GM18498 (cell line): ENCODE data around the gene TRMT10B.

ENCODE experiments used
- ATAC-seq: cut with Tn5 transposase; IDR thresholded peaks from one replicate; pipeline ENCODE4 v1.9.1; 2021; ENCODE audit warnings: mild to moderate bottlenecking, moderate library complexity; ENCODE audit not compliant: unreplicated experiment

Gene TRMT10B

GRCh38 chr9:37753489-37754190 is at the start of gene TRMT10B:
TRMT10B (plus strand) TSS chr9:37753805; CDS start chr9:37761932, 8,127 bp downstream.
- peak; percentile 94 for ATAC-seq

- no peak for ATAC-seq
Observed at GRCh38 chr9:37705787-37706186, 47.8 kb upstream of the TRMT10B start.

GRCh38 chr9:37706290-37706689 is 47.3 kb upstream of the TRMT10B start:
- ATAC-seq: no peak

GRCh38 chr9:37707748-37708147 is 45.9 kb upstream of the TRMT10B start:
- no peak for ATAC-seq

- ATAC-seq: no peak
Observed at GRCh38 chr9:37710046-37710445, 43.6 kb upstream of the TRMT10B start.

GRCh38 chr9:37715260-37715659 is 38.3 kb upstream of the TRMT10B start:
- ATAC-seq: no peak

GRCh38 chr9:37715991-37716505 is 37.6 kb upstream of the TRMT10B start:
- ATAC-seq: no peak

GRCh38 chr9:37719526-37719925 is 34.1 kb upstream of the TRMT10B start:
- no peak for ATAC-seq

- no peak for ATAC-seq
Observed at GRCh38 chr9:37727013-37727412, 26.6 kb upstream of the TRMT10B start.

GRCh38 chr9:37729499-37729898 is 24.1 kb upstream of the TRMT10B start:
- no peak for ATAC-seq

- ATAC-seq: no peak
Observed at GRCh38 chr9:37730256-37730655, 23.3 kb upstream of the TRMT10B start.

GRCh38 chr9:37730839-37731238 is 22.8 kb upstream of the TRMT10B start:
- no peak for ATAC-seq

GRCh38 chr9:37732086-37732741 is 21.4 kb upstream of the TRMT10B start:
- no peak for ATAC-seq

GRCh38 chr9:37732952-37733351 is 20.7 kb upstream of the TRMT10B start:
- ATAC-seq: no peak

- ATAC-seq: no peak
Observed at GRCh38 chr9:37739222-37739621, 14.4 kb upstream of the TRMT10B start.

- ATAC-seq: no peak
Observed at GRCh38 chr9:37740128-37740527, 13.5 kb upstream of the TRMT10B start.

GRCh38 chr9:37740631-37741328 is 12.8 kb upstream of the TRMT10B start:
- no peak for ATAC-seq

GRCh38 chr9:37745970-37746369 is 7.6 kb upstream of the TRMT10B start:
- no peak for ATAC-seq

GRCh38 chr9:37746448-37747270 is 6.9 kb upstream of the TRMT10B start:
- ATAC-seq: peak; percentile 10

- peak; percentile 74 for ATAC-seq
Observed at GRCh38 chr9:37747271-37747753, 6.3 kb upstream of the TRMT10B start.

GRCh38 chr9:37749129-37749528 is 4.5 kb upstream of the TRMT10B start:
- ATAC-seq: no peak
